Measurements from ENCODE around the gene OR4F17. TPM values are rescaled to one million over a fixed set of nuclear protein-coding genes. Genes with fewer than 3 reads are reported as not detected.
"Not testable (repeated sequence)": the region's sequence is repeated elsewhere in the genome, so short reads cannot be mapped to it uniquely, and the experiment has no call there.

The OR4F17 gene
- total RNA-seq: 0.35 TPM
- not detected for polyA plus RNA-seq (ENCODE audit: insufficient read depth, low read depth, low replicate concordance)
- long read RNA-seq, donor 1: 0 reads
- long read RNA-seq, donor 2: 0 reads
- long read RNA-seq, donor 3: 0 reads
- long read RNA-seq, donor 4: 0 reads
- long read RNA-seq, donor 5: 0 reads
- long read RNA-seq, donor 6: 0 reads
- long read RNA-seq, donor 7: 0 reads
- long read RNA-seq, donor 8: 0 reads
- long read RNA-seq, donor 9, partial matches to known transcripts: 0 of 1 reads
- long read RNA-seq, donor 9, other reads (novel, unspliced or antisense): 0 of 1 reads
- long read RNA-seq, donor 10: 0 reads

- H3K4me1 ChIP-seq (ENCODE audit: control insufficient read depth in 2 of 3, insufficient read depth in 2 of 3, low read depth in 1 of 3, low read length in 3 of 3); DNase-seq; FAIRE-seq; H3K9me3 ChIP-seq (ENCODE audit: control insufficient read depth in 2 of 3, insufficient read depth in 1 of 3, low read length in 3 of 3); H3K36me3 ChIP-seq (ENCODE audit: control insufficient read depth in 2 of 3, insufficient read depth in 3 of 3, low read length in 3 of 3); H3K27ac ChIP-seq (ENCODE audit: low read depth in 2 of 2, low read length in 2 of 2); H3K9ac ChIP-seq (ENCODE audit: low read length in 3 of 3); H3K4me3 ChIP-seq (ENCODE audit: low read length in 3 of 3); H3K27me3 ChIP-seq (ENCODE audit: control insufficient read depth, insufficient read depth, low read length); intact Hi-C loops (cut with DNase I): not testable (repeated sequence)
Measured at GRCh38 chr19:106804-107203, at the start of gene OR4F17. OR4F17 (plus strand) TSS chr19:107104; CDS start chr19:110679, 3,575 bp downstream.

GRCh38 chr19:70793-71192 lies 36.1 kb upstream of the OR4F17 start:
- intact Hi-C loops (cut with DNase I); FAIRE-seq; H3K36me3 ChIP-seq (ENCODE audit: control insufficient read depth in 2 of 3, insufficient read depth in 3 of 3, low read length in 3 of 3); H3K9me3 ChIP-seq (ENCODE audit: control insufficient read depth in 2 of 3, insufficient read depth in 1 of 3, low read length in 3 of 3); H3K4me3 ChIP-seq (ENCODE audit: low read length in 3 of 3); H3K27me3 ChIP-seq (ENCODE audit: control insufficient read depth, insufficient read depth, low read length); H3K4me1 ChIP-seq (ENCODE audit: control insufficient read depth in 2 of 3, insufficient read depth in 2 of 3, low read depth in 1 of 3, low read length in 3 of 3); H3K9ac ChIP-seq (ENCODE audit: low read length in 3 of 3); H3K27ac ChIP-seq (ENCODE audit: low read depth in 2 of 2, low read length in 2 of 2): not testable (repeated sequence)
- peak in 1 of 5 donors; percentile 53 for DNase-seq

- DNase-seq; H3K27ac ChIP-seq (ENCODE audit: low read depth in 2 of 2, low read length in 2 of 2); H3K4me1 ChIP-seq (ENCODE audit: control insufficient read depth in 2 of 3, insufficient read depth in 2 of 3, low read depth in 1 of 3, low read length in 3 of 3); H3K27me3 ChIP-seq (ENCODE audit: control insufficient read depth, insufficient read depth, low read length); FAIRE-seq; H3K9me3 ChIP-seq (ENCODE audit: control insufficient read depth in 2 of 3, insufficient read depth in 1 of 3, low read length in 3 of 3); H3K4me3 ChIP-seq (ENCODE audit: low read length in 3 of 3); H3K36me3 ChIP-seq (ENCODE audit: control insufficient read depth in 2 of 3, insufficient read depth in 3 of 3, low read length in 3 of 3); H3K9ac ChIP-seq (ENCODE audit: low read length in 3 of 3); intact Hi-C loops (cut with DNase I): not testable (repeated sequence)
Measured at GRCh38 chr19:82864-83263, 24.0 kb upstream of the OR4F17 start.

- DNase-seq; intact Hi-C loops (cut with DNase I); H3K9ac ChIP-seq (ENCODE audit: low read length in 3 of 3); FAIRE-seq; H3K27ac ChIP-seq (ENCODE audit: low read depth in 2 of 2, low read length in 2 of 2); H3K4me1 ChIP-seq (ENCODE audit: control insufficient read depth in 2 of 3, insufficient read depth in 2 of 3, low read depth in 1 of 3, low read length in 3 of 3); H3K27me3 ChIP-seq (ENCODE audit: control insufficient read depth, insufficient read depth, low read length); H3K4me3 ChIP-seq (ENCODE audit: low read length in 3 of 3); H3K9me3 ChIP-seq (ENCODE audit: control insufficient read depth in 2 of 3, insufficient read depth in 1 of 3, low read length in 3 of 3); H3K36me3 ChIP-seq (ENCODE audit: control insufficient read depth in 2 of 3, insufficient read depth in 3 of 3, low read length in 3 of 3): not testable (repeated sequence)
Measured at GRCh38 chr19:83626-84025, 23.3 kb upstream of the OR4F17 start.

GRCh38 chr19:90678-91077 lies 16.2 kb upstream of the OR4F17 start:
- intact Hi-C loops (cut with DNase I); H3K27ac ChIP-seq (ENCODE audit: low read depth in 2 of 2, low read length in 2 of 2); H3K36me3 ChIP-seq (ENCODE audit: control insufficient read depth in 2 of 3, insufficient read depth in 3 of 3, low read length in 3 of 3); H3K27me3 ChIP-seq (ENCODE audit: control insufficient read depth, insufficient read depth, low read length); H3K9ac ChIP-seq (ENCODE audit: low read length in 3 of 3); H3K9me3 ChIP-seq (ENCODE audit: control insufficient read depth in 2 of 3, insufficient read depth in 1 of 3, low read length in 3 of 3); H3K4me1 ChIP-seq (ENCODE audit: control insufficient read depth in 2 of 3, insufficient read depth in 2 of 3, low read depth in 1 of 3, low read length in 3 of 3); H3K4me3 ChIP-seq (ENCODE audit: low read length in 3 of 3); FAIRE-seq: not testable (repeated sequence)
- DNase-seq: peak in 1 of 5 donors; percentile 4

GRCh38 chr19:94794-95193 lies 12.1 kb upstream of the OR4F17 start:
- H3K9ac ChIP-seq (ENCODE audit: low read length in 3 of 3); H3K36me3 ChIP-seq (ENCODE audit: control insufficient read depth in 2 of 3, insufficient read depth in 3 of 3, low read length in 3 of 3); intact Hi-C loops (cut with DNase I); H3K9me3 ChIP-seq (ENCODE audit: control insufficient read depth in 2 of 3, insufficient read depth in 1 of 3, low read length in 3 of 3); FAIRE-seq; DNase-seq; H3K4me3 ChIP-seq (ENCODE audit: low read length in 3 of 3); H3K27me3 ChIP-seq (ENCODE audit: control insufficient read depth, insufficient read depth, low read length); H3K27ac ChIP-seq (ENCODE audit: low read depth in 2 of 2, low read length in 2 of 2); H3K4me1 ChIP-seq (ENCODE audit: control insufficient read depth in 2 of 3, insufficient read depth in 2 of 3, low read depth in 1 of 3, low read length in 3 of 3): not testable (repeated sequence)

- H3K36me3 ChIP-seq (ENCODE audit: control insufficient read depth in 2 of 3, insufficient read depth in 3 of 3, low read length in 3 of 3); H3K4me1 ChIP-seq (ENCODE audit: control insufficient read depth in 2 of 3, insufficient read depth in 2 of 3, low read depth in 1 of 3, low read length in 3 of 3); H3K9ac ChIP-seq (ENCODE audit: low read length in 3 of 3); H3K27ac ChIP-seq (ENCODE audit: low read depth in 2 of 2, low read length in 2 of 2); intact Hi-C loops (cut with DNase I); H3K4me3 ChIP-seq (ENCODE audit: low read length in 3 of 3); H3K9me3 ChIP-seq (ENCODE audit: control insufficient read depth in 2 of 3, insufficient read depth in 1 of 3, low read length in 3 of 3); H3K27me3 ChIP-seq (ENCODE audit: control insufficient read depth, insufficient read depth, low read length); FAIRE-seq; DNase-seq: not testable (repeated sequence)
Measured at GRCh38 chr19:97647-98046, 9.3 kb upstream of the OR4F17 start.

- H3K4me1 ChIP-seq (ENCODE audit: control insufficient read depth in 2 of 3, insufficient read depth in 2 of 3, low read depth in 1 of 3, low read length in 3 of 3); H3K4me3 ChIP-seq (ENCODE audit: low read length in 3 of 3); DNase-seq; H3K36me3 ChIP-seq (ENCODE audit: control insufficient read depth in 2 of 3, insufficient read depth in 3 of 3, low read length in 3 of 3); FAIRE-seq; H3K27me3 ChIP-seq (ENCODE audit: control insufficient read depth, insufficient read depth, low read length); H3K9me3 ChIP-seq (ENCODE audit: control insufficient read depth in 2 of 3, insufficient read depth in 1 of 3, low read length in 3 of 3); H3K27ac ChIP-seq (ENCODE audit: low read depth in 2 of 2, low read length in 2 of 2); H3K9ac ChIP-seq (ENCODE audit: low read length in 3 of 3); intact Hi-C loops (cut with DNase I): not testable (repeated sequence)
Measured at GRCh38 chr19:120443-121140, 13.7 kb downstream of the OR4F17 start.
